OCI-LY1 (cell line): ENCODE measurements around the gene RFTN1.
A peak's percentile ranks its signal among the peaks of the same experiment; 100 is the strongest.

Experiments
- H2AFZ ChIP-seq: fragments of 200-600 bp; sonication (generic), shearing (Covaris generic); 2 replicates; pipeline ENCODE4 v1.6.0; 2014; ENCODE audit warnings: antibody characterized with exemption, mild to moderate bottlenecking, low read length
- H3F3A ChIP-seq: fragments of 200-600 bp; sonication (generic), shearing (Covaris generic); 2 replicates; pipeline ENCODE4 v1.6.0; 2014; ENCODE audit warnings: mild to moderate bottlenecking, antibody characterized with exemption, low read length, moderate library complexity; ENCODE audit not compliant: insufficient read depth
- H3K27ac ChIP-seq: fragments of 200-600 bp; sonication (generic); 2 replicates; pipeline ENCODE4 v1.5.1; 2014; ENCODE audit warnings: low read length, mixed run types, mild to moderate bottlenecking, low read depth; ENCODE audit not compliant: poor library complexity, severe bottlenecking
- H3K27me3 ChIP-seq: fragments of 200-600 bp; sonication (generic); 2 replicates; pipeline ENCODE4 v1.6.0; 2014; ENCODE audit warnings: antibody characterized with exemption, mild to moderate bottlenecking, low read length, moderate library complexity; ENCODE audit not compliant: insufficient read depth
- H3K36me3 ChIP-seq: fragments of 200-600 bp; sonication (generic); 2 replicates; pipeline ENCODE4 v1.6.1; 2014; ENCODE audit warnings: mild to moderate bottlenecking, antibody characterized with exemption, low read length, moderate library complexity, mixed read lengths; ENCODE audit not compliant: insufficient read depth
- H3K4me1 ChIP-seq: fragments of 200-600 bp; sonication (generic); 2 replicates; pipeline ENCODE4 v1.5.1; 2014; ENCODE audit warnings: mild to moderate bottlenecking, low read length, moderate library complexity; ENCODE audit not compliant: insufficient read depth, severe bottlenecking
- H3K4me2 ChIP-seq: fragments of 200-600 bp; sonication (generic), shearing (Covaris generic); 2 replicates; pipeline ENCODE4 v1.6.1; 2014; ENCODE audit warnings: low read length
- H3K4me3 ChIP-seq: fragments of 200-600 bp; sonication (generic); 2 replicates; pipeline ENCODE4 v1.5.1; 2014; ENCODE audit warnings: low read length, low read depth, mild to moderate bottlenecking, mixed read lengths; ENCODE audit not compliant: poor library complexity, severe bottlenecking
- H3K79me2 ChIP-seq: fragments of 200-600 bp; shearing (Covaris generic); 2 replicates; pipeline ENCODE4 v1.6.1; 2016; ENCODE audit warnings: mixed run types, low read length, mixed read lengths; ENCODE audit not compliant: insufficient read depth
- H3K9ac ChIP-seq: fragments of 200-600 bp; sonication (generic), shearing (Covaris generic); 2 replicates; pipeline ENCODE4 v1.6.1; 2014; ENCODE audit warnings: mild to moderate bottlenecking, low read length, mixed read lengths
- H3K9me2 ChIP-seq: fragments of 200-600 bp; sonication (generic), shearing (Covaris generic); 2 replicates; pipeline ENCODE4 v1.6.1; 2014; ENCODE audit warnings: low read depth, mild to moderate bottlenecking, low read length, mixed read lengths
- H3K9me3 ChIP-seq: fragments of 200-600 bp; shearing (Covaris generic); 2 replicates; pipeline ENCODE4 v1.6.1; 2014; ENCODE audit warnings: low read length, mixed read lengths
- H4K20me1 ChIP-seq: fragments of 200-600 bp; sonication (generic), shearing (Covaris generic); 2 replicates; pipeline ENCODE4 v1.6.0; 2016; ENCODE audit warnings: mild to moderate bottlenecking, low read length; ENCODE audit not compliant: insufficient read depth
- EZH2 ChIP-seq: fragments of 200-600 bp; sonication (generic), shearing (Covaris generic); IDR thresholded peaks from 2 replicates; pipeline ENCODE4 v1.8.0; 2017; ENCODE audit warnings: borderline replicate concordance, mixed run types, mild to moderate bottlenecking, antibody characterized with exemption, low read length, moderate library complexity, mixed read lengths
- TF ChIP-seq, protein P1 (sequence below): fragments of 200-600 bp; sonication (generic), shearing (Covaris generic); IDR thresholded peaks from 2 replicates; pipeline ENCODE4 v1.5.1; 2017; ENCODE audit warnings: mild to moderate bottlenecking, antibody characterized with exemption, low read length, moderate library complexity, mixed read lengths

Gene RFTN1

DNA sequence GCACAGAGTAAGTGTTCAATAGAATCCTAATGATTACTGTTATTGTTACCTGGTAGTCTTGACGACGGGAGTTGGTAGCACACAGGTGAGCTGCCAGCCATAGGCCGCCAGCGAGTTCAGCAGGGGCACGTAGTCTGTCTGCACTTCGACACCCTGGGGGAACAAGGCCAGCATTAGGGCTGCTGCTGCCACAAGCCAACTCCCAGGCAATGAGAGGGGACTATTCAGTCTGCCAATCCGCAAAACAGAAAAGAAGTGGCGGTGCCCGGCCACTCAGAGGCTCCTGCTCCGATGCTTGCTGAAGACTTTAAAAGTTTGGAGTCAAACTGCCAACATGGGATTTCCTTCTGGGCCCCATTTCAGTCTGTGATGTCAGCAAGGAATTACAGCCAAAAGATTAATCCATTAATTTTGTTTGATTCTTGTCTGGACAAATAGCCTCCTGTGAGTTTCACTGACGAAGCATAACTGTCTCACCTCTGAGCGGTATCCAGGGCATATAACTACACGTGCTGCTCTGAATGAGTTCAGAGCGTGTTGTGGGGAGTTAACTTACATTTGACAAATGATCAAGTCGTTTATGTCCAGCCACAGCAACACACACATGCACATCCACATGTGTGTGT lies 186.7 kb downstream of the RFTN1 start:
- Histone ChIP-seq H3K9me2 (no peaks in the 10 kb centered on the region), H4K20me1 (no peaks in the 10 kb centered on the region), H3K27ac (no peak overlapping the region), H3K4me1 (no peaks in the 10 kb centered on the region), H3F3A (no peaks in the 10 kb centered on the region), H3K4me2 (no peak overlapping the region), H3K9ac (no peak overlapping the region), H3K27me3 (no peaks in the 10 kb centered on the region), H2AFZ (no peak overlapping the region), H3K79me2 (no peaks in the 10 kb centered on the region), H3K9me3 (no peaks in the 10 kb centered on the region), H3K36me3 (peaks cover 96% of the 10 kb centered on the region), H3K4me3 (no peak overlapping the region)
- TF ChIP-seq, protein P1, sequence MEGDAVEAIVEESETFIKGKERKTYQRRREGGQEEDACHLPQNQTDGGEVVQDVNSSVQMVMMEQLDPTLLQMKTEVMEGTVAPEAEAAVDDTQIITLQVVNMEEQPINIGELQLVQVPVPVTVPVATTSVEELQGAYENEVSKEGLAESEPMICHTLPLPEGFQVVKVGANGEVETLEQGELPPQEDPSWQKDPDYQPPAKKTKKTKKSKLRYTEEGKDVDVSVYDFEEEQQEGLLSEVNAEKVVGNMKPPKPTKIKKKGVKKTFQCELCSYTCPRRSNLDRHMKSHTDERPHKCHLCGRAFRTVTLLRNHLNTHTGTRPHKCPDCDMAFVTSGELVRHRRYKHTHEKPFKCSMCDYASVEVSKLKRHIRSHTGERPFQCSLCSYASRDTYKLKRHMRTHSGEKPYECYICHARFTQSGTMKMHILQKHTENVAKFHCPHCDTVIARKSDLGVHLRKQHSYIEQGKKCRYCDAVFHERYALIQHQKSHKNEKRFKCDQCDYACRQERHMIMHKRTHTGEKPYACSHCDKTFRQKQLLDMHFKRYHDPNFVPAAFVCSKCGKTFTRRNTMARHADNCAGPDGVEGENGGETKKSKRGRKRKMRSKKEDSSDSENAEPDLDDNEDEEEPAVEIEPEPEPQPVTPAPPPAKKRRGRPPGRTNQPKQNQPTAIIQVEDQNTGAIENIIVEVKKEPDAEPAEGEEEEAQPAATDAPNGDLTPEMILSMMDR: no peak
- no peak for TF ChIP-seq EZH2

DNA sequence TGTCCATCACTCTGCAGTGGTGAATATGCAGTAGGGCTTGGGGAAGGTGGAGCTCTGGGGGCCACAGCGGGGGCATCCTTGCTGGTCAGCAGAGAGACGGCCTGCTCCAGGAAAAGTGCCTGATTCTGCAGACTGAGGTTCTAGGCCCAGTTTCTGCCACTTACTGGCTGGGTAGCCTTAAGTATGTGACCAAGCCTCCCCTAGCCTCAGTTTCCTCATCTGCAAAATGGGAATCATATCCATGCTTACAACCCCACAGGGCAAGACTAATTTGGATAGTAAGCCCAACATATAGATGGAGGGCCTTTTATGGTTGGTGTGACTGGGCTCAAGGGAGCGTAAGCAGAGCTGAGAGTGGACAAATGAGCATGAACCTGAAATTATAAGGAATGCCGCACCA lies 187.6 kb downstream of the RFTN1 start:
- Histone ChIP-seq H3K27me3 (no peaks in the 10 kb centered on the region), H3K4me3 (no peak overlapping the region), H3K9me3 (no peaks in the 10 kb centered on the region), H3F3A (no peaks in the 10 kb centered on the region), H3K9me2 (no peaks in the 10 kb centered on the region), H3K9ac (no peak overlapping the region), H3K79me2 (no peaks in the 10 kb centered on the region), H3K4me2 (no peak overlapping the region), H3K27ac (peak overlapping the region; percentile 6), H3K36me3 (peaks cover 96% of the 10 kb centered on the region), H3K4me1 (no peaks in the 10 kb centered on the region), H4K20me1 (no peaks in the 10 kb centered on the region), H2AFZ (no peak overlapping the region)
- TF ChIP-seq, protein P1: no peak
- no peak for TF ChIP-seq EZH2

DNA sequence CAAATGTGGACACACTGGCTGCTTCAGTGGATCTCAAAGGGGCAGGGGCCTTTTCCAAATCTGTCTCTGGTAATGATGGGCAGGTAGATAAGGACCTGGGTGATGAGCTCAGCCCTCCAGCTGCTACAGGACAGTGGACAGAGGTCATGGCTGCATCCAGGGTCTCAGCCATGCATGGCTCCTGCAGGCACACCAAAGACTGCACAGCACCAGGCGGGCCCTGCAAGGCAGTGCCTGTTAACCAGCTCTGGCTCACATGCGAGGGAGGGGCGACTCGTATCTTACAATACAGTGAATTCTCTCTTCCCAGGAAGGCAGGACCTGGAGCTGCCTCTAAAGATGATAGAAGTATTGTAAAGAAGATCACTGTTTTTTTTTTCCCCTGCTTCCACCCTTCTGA lies 189.8 kb downstream of the RFTN1 start:
- no peaks in the 10 kb centered on the region for H3K9me3 ChIP-seq
- no peaks in the 10 kb centered on the region for H3F3A ChIP-seq
- no peak overlapping the region for H3K4me2 ChIP-seq
- no peak overlapping the region for H3K9ac ChIP-seq
- no peaks in the 10 kb centered on the region for H3K4me1 ChIP-seq
- no peaks in the 10 kb centered on the region for H3K27me3 ChIP-seq
- no peaks in the 10 kb centered on the region for H4K20me1 ChIP-seq
- no peak for TF ChIP-seq EZH2
- TF ChIP-seq, protein P1: no peak
- peaks cover 96% of the 10 kb centered on the region for H3K36me3 ChIP-seq
- H3K9me2 ChIP-seq: no peaks in the 10 kb centered on the region
- H3K4me3 ChIP-seq: no peak overlapping the region
- no peaks in the 10 kb centered on the region for H3K79me2 ChIP-seq
- no peak overlapping the region for H3K27ac ChIP-seq
- no peak overlapping the region for H2AFZ ChIP-seq
